C4-2B (cell line): ENCODE data around the gene GTSE1.

Experiments
- ZFX ChIP-seq: fragments of 450-650 bp; IDR thresholded peaks from 2 replicates; pipeline ENCODE4 v1.6.1; 2017
- TF ChIP-seq, protein P1 (sequence below): fragments of 450-650 bp; conservative IDR thresholded peaks from 2 replicates; pipeline ENCODE4 v1.5.1; 2017; ENCODE audit warnings: mild to moderate bottlenecking

DNA sequence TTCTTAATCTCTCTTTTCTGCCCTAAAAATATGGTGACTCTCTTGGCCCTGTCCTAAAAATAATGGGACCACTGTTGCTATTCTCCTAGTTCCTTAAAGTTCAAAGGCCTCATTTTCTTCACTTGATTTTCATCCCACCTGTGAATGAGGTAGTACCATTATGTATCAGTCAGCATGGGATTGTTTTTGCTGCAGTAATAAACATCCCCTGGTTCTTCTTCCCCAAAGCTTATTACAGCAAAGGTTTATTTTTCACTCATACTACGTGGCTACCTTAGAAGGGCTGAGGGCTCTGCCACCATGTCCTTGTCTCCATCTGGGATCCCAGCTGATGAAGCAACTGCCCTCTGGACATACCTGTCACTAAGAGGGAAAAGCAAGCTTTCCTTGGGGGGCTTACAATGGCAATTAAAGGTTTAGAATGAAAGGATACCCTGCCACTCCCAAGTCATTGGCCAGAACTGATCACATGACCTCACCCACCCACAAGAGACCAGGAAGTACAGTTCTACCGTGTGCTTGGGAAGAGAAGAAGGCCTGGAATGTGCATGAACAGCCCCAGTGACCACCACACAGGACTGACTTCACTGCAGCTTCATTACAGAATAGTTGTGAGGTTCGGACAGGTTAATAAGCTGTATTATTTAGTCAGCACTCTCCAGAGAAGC lies 21.1 kb upstream of the GTSE1 start:
- TF ChIP-seq, protein P1, sequence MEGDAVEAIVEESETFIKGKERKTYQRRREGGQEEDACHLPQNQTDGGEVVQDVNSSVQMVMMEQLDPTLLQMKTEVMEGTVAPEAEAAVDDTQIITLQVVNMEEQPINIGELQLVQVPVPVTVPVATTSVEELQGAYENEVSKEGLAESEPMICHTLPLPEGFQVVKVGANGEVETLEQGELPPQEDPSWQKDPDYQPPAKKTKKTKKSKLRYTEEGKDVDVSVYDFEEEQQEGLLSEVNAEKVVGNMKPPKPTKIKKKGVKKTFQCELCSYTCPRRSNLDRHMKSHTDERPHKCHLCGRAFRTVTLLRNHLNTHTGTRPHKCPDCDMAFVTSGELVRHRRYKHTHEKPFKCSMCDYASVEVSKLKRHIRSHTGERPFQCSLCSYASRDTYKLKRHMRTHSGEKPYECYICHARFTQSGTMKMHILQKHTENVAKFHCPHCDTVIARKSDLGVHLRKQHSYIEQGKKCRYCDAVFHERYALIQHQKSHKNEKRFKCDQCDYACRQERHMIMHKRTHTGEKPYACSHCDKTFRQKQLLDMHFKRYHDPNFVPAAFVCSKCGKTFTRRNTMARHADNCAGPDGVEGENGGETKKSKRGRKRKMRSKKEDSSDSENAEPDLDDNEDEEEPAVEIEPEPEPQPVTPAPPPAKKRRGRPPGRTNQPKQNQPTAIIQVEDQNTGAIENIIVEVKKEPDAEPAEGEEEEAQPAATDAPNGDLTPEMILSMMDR: no peak
- TF ChIP-seq ZFX: no peak
